PC-9 (cell line): ENCODE measurements around the gene FAM151B.

Source experiments
- CTCF ChIP-seq: fragments of 200-600 bp; sonication (generic); conservative IDR thresholded peaks from 2 replicates; pipeline ENCODE4 v1.6.1; 2017; ENCODE audit warnings: mixed run types, antibody characterized with exemption, mild to moderate bottlenecking, moderate library complexity
- EZH2 ChIP-seq: fragments of 200-600 bp; sonication (generic); IDR thresholded peaks from 2 replicates; pipeline ENCODE4 v1.8.0; 2017; ENCODE audit warnings: antibody characterized with exemption, low read depth

- TF ChIP-seq CTCF, result peak; percentile 78
- TF ChIP-seq EZH2, result no peak
Observed at GRCh38 chr5:80481019-80481893, 6.6 kb upstream of the FAM151B start.
